ENCODE data around the gene CYP27B1.
A peak's percentile ranks its signal among the peaks of the same experiment; 100 is the strongest.

The CYP27B1 gene

DNA sequence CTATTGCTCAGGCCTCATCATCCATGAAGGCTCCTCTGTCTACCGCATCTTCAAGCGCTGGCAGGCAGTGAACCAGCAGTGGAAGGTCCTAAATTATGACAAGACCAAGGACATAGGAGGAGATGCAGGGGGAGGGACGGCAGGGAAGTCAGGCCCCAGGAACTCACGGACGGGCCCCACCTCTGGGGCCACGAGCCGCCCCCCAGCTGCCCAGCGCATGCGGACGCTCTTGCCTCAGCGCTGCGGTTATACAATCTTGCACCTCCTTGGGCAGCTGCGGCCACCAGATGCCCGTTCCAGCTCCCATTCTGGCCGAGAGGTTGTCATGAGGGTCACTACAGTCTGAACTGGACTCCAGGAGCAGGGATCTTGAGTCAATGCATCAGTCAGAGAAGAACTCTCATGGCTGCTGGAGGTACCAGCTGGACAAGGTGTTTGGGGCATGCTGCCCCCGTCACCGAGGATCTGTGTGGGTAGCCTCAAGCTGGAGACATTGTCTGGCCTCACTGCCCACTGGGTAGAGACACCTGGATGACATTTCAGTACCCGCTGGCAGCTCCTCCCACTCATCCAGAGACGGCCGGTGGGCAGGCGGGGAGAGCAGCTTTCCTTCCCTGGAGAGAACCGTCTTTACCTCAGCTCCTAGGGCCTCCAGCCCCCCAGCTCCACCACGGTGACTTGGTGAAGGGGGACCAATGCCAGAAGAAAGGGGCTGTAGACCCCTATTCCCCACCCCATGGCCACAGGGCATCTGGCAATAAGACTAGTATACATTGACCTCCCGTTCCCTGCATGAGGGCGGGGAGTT lies 8.1 kb downstream of the CYP27B1 start:
- H3K27me3 ChIP-seq (ENCODE audit: control insufficient read depth in 1 of 2, insufficient read depth in 2 of 2, low read length in 2 of 2) = no peaks in the 10 kb centered on the region
- no peak overlapping the region for H3K9ac ChIP-seq (ENCODE audit: low read depth in 1 of 2, low read length in 2 of 2)
- H3K9me3 ChIP-seq (ENCODE audit: control insufficient read depth in 1 of 2, low read length in 2 of 2) = no peaks in the 10 kb centered on the region

DNA sequence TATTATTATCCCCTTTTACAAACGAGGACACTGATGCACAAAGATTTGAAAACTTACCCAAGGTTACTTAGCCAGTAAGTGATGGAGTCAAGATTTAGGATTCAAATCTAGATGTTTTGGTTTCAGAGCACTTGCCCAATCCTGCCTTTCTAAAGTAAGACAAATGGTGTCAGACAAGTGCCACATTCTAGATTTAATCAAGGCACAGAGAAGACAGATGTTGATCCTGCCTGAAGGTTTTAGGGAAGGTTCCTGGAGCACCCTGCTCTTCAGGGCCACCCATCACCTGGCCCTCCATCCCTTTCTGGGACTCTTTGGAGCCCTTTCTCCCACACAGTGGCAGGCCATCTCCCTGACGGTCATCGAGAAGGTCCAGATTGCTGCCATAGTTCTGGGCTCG lies 9.1 kb downstream of the CYP27B1 start:
- Histone ChIP-seq H3K9ac (ENCODE audit: low read depth in 1 of 2, low read length in 2 of 2) (no peak overlapping the region), H3K36me3 (ENCODE audit: control insufficient read depth in 1 of 2, insufficient read depth in 2 of 2, low read length in 2 of 2) (peaks cover 0 to 14% of the 10 kb centered on the region in 2 donors), H3K27ac (ENCODE audit: low read depth, low read length) (no peak overlapping the region), H3K4me3 (ENCODE audit: low read depth in 1 of 2, low read length in 2 of 2) (no peak overlapping the region), H3K4me1 (ENCODE audit: control insufficient read depth in 1 of 2, insufficient read depth in 2 of 2, low read length in 2 of 2) (peaks cover 25 to 28% of the 10 kb centered on the region in 2 donors), H3K9me3 (ENCODE audit: control insufficient read depth in 1 of 2, low read length in 2 of 2) (no peaks in the 10 kb centered on the region), H3K27me3 (ENCODE audit: control insufficient read depth in 1 of 2, insufficient read depth in 2 of 2, low read length in 2 of 2) (no peaks in the 10 kb centered on the region)

More for the DNA sequence above, 8.1 kb downstream of the CYP27B1 start:
- no peak overlapping the region for H3K4me3 ChIP-seq (ENCODE audit: low read depth in 1 of 2, low read length in 2 of 2)
- H3K4me1 ChIP-seq (ENCODE audit: control insufficient read depth in 1 of 2, insufficient read depth in 2 of 2, low read length in 2 of 2) = peaks cover 15 to 22% of the 10 kb centered on the region in 2 donors
- no peak overlapping the region for H3K27ac ChIP-seq (ENCODE audit: low read depth, low read length)
- H3K36me3 ChIP-seq (ENCODE audit: control insufficient read depth in 1 of 2, insufficient read depth in 2 of 2, low read length in 2 of 2) = peaks cover 0 to 14% of the 10 kb centered on the region in 2 donors

DNA sequence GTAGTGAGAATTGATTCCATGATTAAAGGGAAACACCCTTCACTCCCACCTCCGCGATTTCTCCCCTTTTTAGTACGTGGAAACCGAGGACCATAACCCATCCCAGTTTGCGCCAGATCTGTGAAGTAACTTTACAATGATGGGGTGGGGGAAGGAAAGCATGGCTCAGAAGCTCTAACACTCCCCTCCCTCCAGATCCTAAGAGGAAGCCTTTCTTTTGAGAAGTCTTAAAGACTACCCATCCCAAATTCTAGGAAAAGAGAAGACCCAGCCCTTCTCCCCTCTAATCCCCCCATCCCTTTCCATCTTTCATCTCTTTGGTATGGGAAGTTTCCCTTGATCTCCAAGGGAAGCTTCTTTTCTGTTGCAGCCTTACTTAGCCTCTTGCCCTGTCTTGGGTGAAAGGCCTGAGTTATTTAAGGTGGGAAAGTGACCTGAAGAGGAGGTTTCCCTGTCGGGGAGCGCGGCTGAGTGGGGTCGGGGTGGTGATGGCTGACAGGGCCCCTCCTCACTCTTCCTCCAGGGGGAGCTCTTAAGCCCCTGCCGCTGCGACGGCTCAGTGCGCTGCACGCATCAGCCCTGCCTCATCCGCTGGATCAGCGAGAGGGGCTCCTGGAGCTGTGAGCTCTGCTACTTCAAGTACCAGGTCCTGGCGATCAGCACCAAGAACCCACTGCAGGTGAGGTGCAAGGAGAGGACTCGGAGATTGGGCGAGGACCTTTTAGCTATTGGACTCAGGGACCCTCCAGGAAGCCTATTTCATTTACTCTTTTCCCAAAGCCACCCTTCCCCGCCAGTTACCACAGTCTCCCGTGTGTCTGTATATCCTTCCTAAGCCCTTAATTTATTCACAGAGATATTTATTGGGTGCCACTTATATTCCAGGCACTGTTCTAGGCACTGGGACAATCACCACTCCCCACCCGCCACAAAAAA lies 10.2 kb downstream of the CYP27B1 start:
- Histone ChIP-seq H3K9ac (ENCODE audit: low read depth in 1 of 2, low read length in 2 of 2) (peak overlapping the region; percentile 61 to 62), H3K27ac (ENCODE audit: low read depth, low read length) (no peak overlapping the region), H3K27me3 (ENCODE audit: control insufficient read depth in 1 of 2, insufficient read depth in 2 of 2, low read length in 2 of 2) (no peaks in the 10 kb centered on the region), H3K4me1 (ENCODE audit: control insufficient read depth in 1 of 2, insufficient read depth in 2 of 2, low read length in 2 of 2) (peaks cover 31 to 37% of the 10 kb centered on the region in 2 donors), H3K36me3 (ENCODE audit: control insufficient read depth in 1 of 2, insufficient read depth in 2 of 2, low read length in 2 of 2) (peaks cover 0 to 14% of the 10 kb centered on the region in 2 donors), H3K4me3 (ENCODE audit: low read depth in 1 of 2, low read length in 2 of 2) (peak overlapping the region; percentile 67), H3K9me3 (ENCODE audit: control insufficient read depth in 1 of 2, low read length in 2 of 2) (no peaks in the 10 kb centered on the region)

- Histone ChIP-seq H3K36me3 (ENCODE audit: control insufficient read depth in 1 of 2, insufficient read depth in 2 of 2, low read length in 2 of 2) (peaks cover 0 to 14% of the 10 kb centered on the region in 2 donors), H3K4me3 (ENCODE audit: low read depth in 1 of 2, low read length in 2 of 2) (peak overlapping the region; percentile 67), H3K9ac (ENCODE audit: low read depth in 1 of 2, low read length in 2 of 2) (peak overlapping the region; percentile 61 to 62), H3K9me3 (ENCODE audit: control insufficient read depth in 1 of 2, low read length in 2 of 2) (no peaks in the 10 kb centered on the region), H3K27ac (ENCODE audit: low read depth, low read length) (no peak overlapping the region), H3K27me3 (ENCODE audit: control insufficient read depth in 1 of 2, insufficient read depth in 2 of 2, low read length in 2 of 2) (no peaks in the 10 kb centered on the region), H3K4me1 (ENCODE audit: control insufficient read depth in 1 of 2, insufficient read depth in 2 of 2, low read length in 2 of 2) (peaks cover 40 to 46% of the 10 kb centered on the region in 2 donors)
Measured at GRCh38 chr12:57755454-57756372, 11.2 kb downstream of the CYP27B1 start.

- H3K36me3 ChIP-seq (ENCODE audit: control insufficient read depth in 1 of 2, insufficient read depth in 2 of 2, low read length in 2 of 2) = peaks cover 0 to 18% of the 10 kb centered on the region in 2 donors
- no peak overlapping the region for H3K27ac ChIP-seq (ENCODE audit: low read depth, low read length)
- no peaks in the 10 kb centered on the region for H3K27me3 ChIP-seq (ENCODE audit: control insufficient read depth in 1 of 2, insufficient read depth in 2 of 2, low read length in 2 of 2)
- peak overlapping the region in 1 of 2 donors; percentile 67 for H3K4me3 ChIP-seq (ENCODE audit: low read depth in 1 of 2, low read length in 2 of 2)
- no peak overlapping the region for H3K9ac ChIP-seq (ENCODE audit: low read depth in 1 of 2, low read length in 2 of 2)
- H3K9me3 ChIP-seq (ENCODE audit: control insufficient read depth in 1 of 2, low read length in 2 of 2) = no peaks in the 10 kb centered on the region
- peaks cover 41 to 46% of the 10 kb centered on the region in 2 donors for H3K4me1 ChIP-seq (ENCODE audit: control insufficient read depth in 1 of 2, insufficient read depth in 2 of 2, low read length in 2 of 2)
Measured at GRCh38 chr12:57755194-57755453, 11.8 kb downstream of the CYP27B1 start.

- Histone ChIP-seq H3K9me3 (ENCODE audit: control insufficient read depth in 1 of 2, low read length in 2 of 2) (no peaks in the 10 kb centered on the region), H3K4me3 (ENCODE audit: low read depth in 1 of 2, low read length in 2 of 2) (peak within 1 kb of the TSS; percentile 67 to 70), H3K9ac (ENCODE audit: low read depth in 1 of 2, low read length in 2 of 2) (peak within 1 kb of the TSS; percentile 61 to 62), H3K4me1 (ENCODE audit: control insufficient read depth in 1 of 2, insufficient read depth in 2 of 2, low read length in 2 of 2) (peaks cover 41 to 46% of the 10 kb centered on the region in 2 donors), H3K27ac (ENCODE audit: low read depth, low read length) (peak within 1 kb of the TSS; percentile 37), H3K27me3 (ENCODE audit: control insufficient read depth in 1 of 2, insufficient read depth in 2 of 2, low read length in 2 of 2) (no peaks in the 10 kb centered on the region), H3K36me3 (ENCODE audit: control insufficient read depth in 1 of 2, insufficient read depth in 2 of 2, low read length in 2 of 2) (peaks cover 0 to 20% of the 10 kb centered on the region in 2 donors)
Measured at GRCh38 chr12:57754411-57755193, 12.3 kb downstream of the CYP27B1 start, which contains the start of gene MARCHF9. TSS of gene MARCHF9 (plus strand) at chr12:57755103. CDS start at chr12:57755529, 426 bp downstream.

GRCh38 chr12:57753756-57754337 lies 13.0 kb downstream of the CYP27B1 start:
- no peaks in the 10 kb centered on the region for H3K9me3 ChIP-seq (ENCODE audit: control insufficient read depth in 1 of 2, low read length in 2 of 2)
- peaks cover 41 to 46% of the 10 kb centered on the region in 2 donors for H3K4me1 ChIP-seq (ENCODE audit: control insufficient read depth in 1 of 2, insufficient read depth in 2 of 2, low read length in 2 of 2)
- H3K9ac ChIP-seq (ENCODE audit: low read depth in 1 of 2, low read length in 2 of 2) = peak overlapping the region; percentile 11 to 13
- no peak overlapping the region for H3K27ac ChIP-seq (ENCODE audit: low read depth, low read length)
- H3K4me3 ChIP-seq (ENCODE audit: low read depth in 1 of 2, low read length in 2 of 2) = no peak overlapping the region
- H3K27me3 ChIP-seq (ENCODE audit: control insufficient read depth in 1 of 2, insufficient read depth in 2 of 2, low read length in 2 of 2) = no peaks in the 10 kb centered on the region
- peaks cover 0 to 24% of the 10 kb centered on the region in 2 donors for H3K36me3 ChIP-seq (ENCODE audit: control insufficient read depth in 1 of 2, insufficient read depth in 2 of 2, low read length in 2 of 2)

GRCh38 chr12:57752668-57753000 lies 14.2 kb downstream of the CYP27B1 start:
- peaks cover 41 to 46% of the 10 kb centered on the region in 2 donors for H3K4me1 ChIP-seq (ENCODE audit: control insufficient read depth in 1 of 2, insufficient read depth in 2 of 2, low read length in 2 of 2)
- H3K27ac ChIP-seq (ENCODE audit: low read depth, low read length) = peak overlapping the region; percentile 17
- H3K9ac ChIP-seq (ENCODE audit: low read depth in 1 of 2, low read length in 2 of 2) = peak overlapping the region; percentile 5 to 8
- no peaks in the 10 kb centered on the region for H3K27me3 ChIP-seq (ENCODE audit: control insufficient read depth in 1 of 2, insufficient read depth in 2 of 2, low read length in 2 of 2)
- H3K36me3 ChIP-seq (ENCODE audit: control insufficient read depth in 1 of 2, insufficient read depth in 2 of 2, low read length in 2 of 2) = peaks cover 0 to 25% of the 10 kb centered on the region in 2 donors
- no peaks in the 10 kb centered on the region for H3K9me3 ChIP-seq (ENCODE audit: control insufficient read depth in 1 of 2, low read length in 2 of 2)
- peak overlapping the region; percentile 88 to 96 for H3K4me3 ChIP-seq (ENCODE audit: low read depth in 1 of 2, low read length in 2 of 2)

Data from duodenal mucosa (tissue), 2 donors.